ENCODE results near the gene ELOVL7. TPM values are rescaled to one million over a fixed set of nuclear protein-coding genes. Genes with fewer than 3 reads are reported as not detected.

Gene ELOVL7
- total and polyA plus RNA-seq, 12 donors = 0.16 to 2.0 (median 0.59) TPM

- TF ChIP-seq CTCF (IDR thresholded peaks at IDR 0.05) = no peak
Observed at GRCh38 chr5:60779466-60779865, 64.6 kb downstream of the ELOVL7 start.

GRCh38 chr5:60776343-60776742 is 67.7 kb downstream of the ELOVL7 start:
- DNase-seq (no peak), ATAC-seq (no peak)
- TF ChIP-seq CTCF (IDR thresholded peaks at IDR 0.05) = no peak
- H3K4me3 ChIP-seq = no peak overlapping the region
- no peaks in the 10 kb centered on the region for H3K36me3 ChIP-seq
- H3K9me3 ChIP-seq = peaks cover 0 to 12% (median 0%) of the 10 kb centered on the region in 11 donors
- 61 to 73% methylated on average over 1 of the region's 1 CpG for WGBS, 2 donors
- intact Hi-C loops (cut with DNase I) = no loop called here
- no peak overlapping the region for H3K27ac ChIP-seq
- no peaks in the 10 kb centered on the region for H3K27me3 ChIP-seq
- no peaks in the 10 kb centered on the region for H3K4me1 ChIP-seq

More at GRCh38 chr5:60779466-60779865, 64.6 kb downstream of the ELOVL7 start:
- H3K27ac ChIP-seq = no peak overlapping the region
- no peak overlapping the region for H3K4me3 ChIP-seq
- H3K9me3 ChIP-seq = peaks cover 0 to 8% (median 0%) of the 10 kb centered on the region in 11 donors
- WGBS, 2 donors = 87 to 89% methylated on average over 2 of the region's 2 CpGs
- no peaks in the 10 kb centered on the region for H3K4me1 ChIP-seq
- DNase-seq (no peak), ATAC-seq (no peak)
- H3K27me3 ChIP-seq = no peaks in the 10 kb centered on the region
- H3K36me3 ChIP-seq = no peaks in the 10 kb centered on the region
- intact Hi-C loops (cut with DNase I) = no loop called here

- intact Hi-C loops (cut with DNase I) = no loop called here
- H3K4me3 ChIP-seq = no peak overlapping the region
- H3K27me3 ChIP-seq = no peaks in the 10 kb centered on the region
- 82 to 83% methylated on average over 6 of the region's 6 CpGs for WGBS, 2 donors
- no peaks in the 10 kb centered on the region for H3K36me3 ChIP-seq
- no peak for TF ChIP-seq CTCF (IDR thresholded peaks at IDR 0.05)
- H3K4me1 ChIP-seq = no peaks in the 10 kb centered on the region
- DNase-seq (no peak), ATAC-seq (no peak)
- H3K9me3 ChIP-seq = no peaks in the 10 kb centered on the region
- no peak overlapping the region for H3K27ac ChIP-seq
Observed at GRCh38 chr5:60765019-60765709, 78.9 kb downstream of the ELOVL7 start.

- ATAC-seq (no peak), DNase-seq (no peak)
- intact Hi-C loops (cut with DNase I) = no loop called here
- no peaks in the 10 kb centered on the region for H3K4me1 ChIP-seq
- H3K36me3 ChIP-seq = no peaks in the 10 kb centered on the region
- 70 to 78% methylated on average over 3 of the region's 3 CpGs for WGBS, 2 donors
- no peaks in the 10 kb centered on the region for H3K27me3 ChIP-seq
- no peak overlapping the region for H3K27ac ChIP-seq
- no peak overlapping the region for H3K4me3 ChIP-seq
- no peaks in the 10 kb centered on the region for H3K9me3 ChIP-seq
- no peak for TF ChIP-seq CTCF (IDR thresholded peaks at IDR 0.05)
Observed at GRCh38 chr5:60763061-60763460, 81.0 kb downstream of the ELOVL7 start.
